Astrocyte (in vitro differentiated cells and primary cell): ENCODE data around the gene CDO1. TPM values are rescaled to one million over a fixed set of nuclear protein-coding genes. Genes with fewer than 3 reads are reported as not detected.
"Not testable (repeated sequence)": the region's sequence is repeated elsewhere in the genome, so short reads cannot be mapped to it uniquely, and the experiment has no call there.

Experiments used
- DNase-seq: peaks from one replicate; pipeline ENCODE4 v3.0.0-alpha.2; 2010; ENCODE audit warnings: low read depth
- FAIRE-seq: peaks from 2 replicates; lab custom pipeline; 2011; peaks lifted over from hg19 to GRCh38; lab: Jason Lieb, UNC
- H2AFZ ChIP-seq: 2 replicates; pipeline ENCODE4 v1.6.0; 2012; ENCODE audit warnings: low read depth, low read length, inconsistent platforms
- H3K27ac ChIP-seq: 2 replicates; pipeline ENCODE4 v1.5.1; 2011; ENCODE audit warnings: low read depth, low read length, inconsistent platforms
- H3K27me3 ChIP-seq: 2 replicates; pipeline ENCODE4 v1.6.0; 2011; ENCODE audit warnings: low read length, inconsistent platforms; ENCODE audit not compliant: insufficient read depth
- H3K36me3 ChIP-seq: 2 replicates; pipeline ENCODE4 v1.5.1; 2011; ENCODE audit warnings: low read length, inconsistent platforms; ENCODE audit not compliant: insufficient read depth
- H3K4me1 ChIP-seq: 2 replicates; pipeline ENCODE4 v1.5.1; 2011; ENCODE audit warnings: low read length, inconsistent platforms; ENCODE audit not compliant: insufficient read depth
- H3K4me2 ChIP-seq: 2 replicates; pipeline ENCODE4 v1.6.0; 2012; ENCODE audit warnings: low read length, inconsistent platforms
- H3K4me3 ChIP-seq: 2 replicates; pipeline ENCODE4 v1.5.1; 2011; ENCODE audit warnings: low read depth, mild to moderate bottlenecking, low read length, inconsistent platforms; ENCODE audit not compliant: insufficient read depth
- H3K79me2 ChIP-seq: 2 replicates; pipeline ENCODE4 v1.6.0; 2012; ENCODE audit warnings: mild to moderate bottlenecking, low read length, inconsistent platforms; ENCODE audit not compliant: insufficient read depth
- H3K9ac ChIP-seq: 2 replicates; pipeline ENCODE4 v1.6.0; 2012; ENCODE audit warnings: mild to moderate bottlenecking, low read length, inconsistent platforms
- H3K9me3 ChIP-seq: 2 replicates; pipeline ENCODE4 v1.5.1; 2012; ENCODE audit warnings: low read depth, mild to moderate bottlenecking, low read length, inconsistent platforms; ENCODE audit not compliant: insufficient read depth
- H4K20me1 ChIP-seq: 2 replicates; pipeline ENCODE4 v1.6.0; 2012; ENCODE audit warnings: low read length, inconsistent platforms; ENCODE audit not compliant: insufficient read depth
- H3K27ac Mint-ChIP-seq: one replicate; pipeline ENCODE4 v1.8.0; 2021; ENCODE audit warnings: mild to moderate bottlenecking, mixed read lengths; ENCODE audit not compliant: unreplicated experiment
- H3K27me3 Mint-ChIP-seq: one replicate; pipeline ENCODE4 v1.8.0; 2021; ENCODE audit warnings: low read depth, mixed read lengths; ENCODE audit not compliant: unreplicated experiment
- H3K36me3 Mint-ChIP-seq: one replicate; pipeline ENCODE4 v1.8.0; 2021; ENCODE audit warnings: low read depth, mixed read lengths; ENCODE audit not compliant: unreplicated experiment
- H3K4me1 Mint-ChIP-seq: one replicate; pipeline ENCODE4 v1.8.0; 2021; ENCODE audit warnings: low read depth, mixed read lengths; ENCODE audit not compliant: unreplicated experiment
- H3K4me3 Mint-ChIP-seq: one replicate; pipeline ENCODE4 v1.8.0; 2021; ENCODE audit warnings: mild to moderate bottlenecking, moderate library complexity, mixed read lengths; ENCODE audit not compliant: unreplicated experiment
- H3K9me3 Mint-ChIP-seq: one replicate; pipeline ENCODE4 v1.8.0; 2021; ENCODE audit warnings: mild to moderate bottlenecking, mixed read lengths; ENCODE audit not compliant: unreplicated experiment
- CTCF ChIP-seq: IDR thresholded peaks from 2 replicates; pipeline ENCODE4 v1.5.1; 2011; ENCODE audit warnings: low read depth, mild to moderate bottlenecking, inconsistent platforms, low read length, moderate library complexity; ENCODE audit not compliant: insufficient read depth
- EZH2 ChIP-seq: IDR thresholded peaks from 2 replicates; pipeline ENCODE4 v1.6.1; 2012; ENCODE audit warnings: mild to moderate bottlenecking, low read length, inconsistent platforms; ENCODE audit not compliant: insufficient read depth
- total RNA-seq: library from RNA; stranded (reverse); gene quantifications from 2 replicates; pipeline ENCODE4 v1.2.1, GENCODE V29; 2021

The CDO1 gene
- total RNA-seq, 1 donor from 2014 or later, result 6.1 TPM

- no peaks in the 10 kb centered on the region for H4K20me1 ChIP-seq
- no peaks in the 10 kb centered on the region for H3K79me2 ChIP-seq
- H3K36me3 Mint-ChIP-seq, result no peaks in the 10 kb centered on the region
- H3K27me3 ChIP-seq, result peaks cover 17% of the 10 kb centered on the region
- H3K9ac ChIP-seq, result no peak overlapping the region
- no peak overlapping the region for H3K4me3 ChIP-seq
- no peaks in the 10 kb centered on the region for H3K36me3 ChIP-seq
- FAIRE-seq, result no peak
- peaks cover 3% of the 10 kb centered on the region for H3K4me1 Mint-ChIP-seq
- no peak overlapping the region for H3K27ac Mint-ChIP-seq
- H3K4me3 Mint-ChIP-seq, result no peak overlapping the region
- peaks cover 7% of the 10 kb centered on the region for H3K4me1 ChIP-seq
- TF ChIP-seq EZH2 (no peak), CTCF (no peak)
- peak overlapping the region; percentile 18 for H3K4me2 ChIP-seq
- no peak overlapping the region for H2AFZ ChIP-seq
- H3K27ac ChIP-seq, result no peak overlapping the region
- no peaks in the 10 kb centered on the region for H3K9me3 ChIP-seq
- peak; percentile 69 for DNase-seq
- H3K27me3 Mint-ChIP-seq, result peaks cover 15% of the 10 kb centered on the region
- H3K9me3 Mint-ChIP-seq, result no peaks in the 10 kb centered on the region
These were observed 5.7 kb downstream of the CDO1 start for GRCh38 chr5:115810761-115811160.

GRCh38 chr5:115809946-115810345 lies 6.5 kb downstream of the CDO1 start:
- no peaks in the 10 kb centered on the region for H3K9me3 Mint-ChIP-seq
- H3K9ac ChIP-seq, result no peak overlapping the region
- no peak overlapping the region for H3K4me3 Mint-ChIP-seq
- peaks cover 7% of the 10 kb centered on the region for H3K27me3 Mint-ChIP-seq
- H3K27me3 ChIP-seq, result peaks cover 13% of the 10 kb centered on the region
- no peaks in the 10 kb centered on the region for H3K36me3 Mint-ChIP-seq
- DNase-seq, result no peak
- H3K4me3 ChIP-seq, result no peak overlapping the region
- peaks cover 3% of the 10 kb centered on the region for H3K4me1 Mint-ChIP-seq
- peak overlapping the region; percentile 18 for H3K4me2 ChIP-seq
- peak; percentile 37 for FAIRE-seq
- no peaks in the 10 kb centered on the region for H3K36me3 ChIP-seq
- H3K4me1 ChIP-seq, result peaks cover 3% of the 10 kb centered on the region
- TF ChIP-seq EZH2, result no peak
- TF ChIP-seq CTCF, result no peak
- no peaks in the 10 kb centered on the region for H3K9me3 ChIP-seq
- no peak overlapping the region for H3K27ac ChIP-seq
- H3K79me2 ChIP-seq, result no peaks in the 10 kb centered on the region
- H4K20me1 ChIP-seq, result no peaks in the 10 kb centered on the region
- H3K27ac Mint-ChIP-seq, result no peak overlapping the region
- H2AFZ ChIP-seq, result no peak overlapping the region

- not testable (repeated sequence) for DNase-seq, H3K4me1 Mint-ChIP-seq, H3K27ac Mint-ChIP-seq, FAIRE-seq, H3K27me3 ChIP-seq, H3K27ac ChIP-seq, H3K27me3 Mint-ChIP-seq, H3K36me3 ChIP-seq, H3K4me2 ChIP-seq, H3K4me3 Mint-ChIP-seq, H3K4me3 ChIP-seq, H3K9me3 ChIP-seq, H4K20me1 ChIP-seq, H3K79me2 ChIP-seq, H2AFZ ChIP-seq, H3K9me3 Mint-ChIP-seq, H3K36me3 Mint-ChIP-seq, H3K4me1 ChIP-seq, H3K9ac ChIP-seq
These were observed 8.4 kb downstream of the CDO1 start for GRCh38 chr5:115808066-115808465.
